Mesenteric fat pad (tissue), 1 donor: ENCODE results near the gene EPB41L3. TPM values are rescaled to one million over a fixed set of nuclear protein-coding genes. Genes with fewer than 3 reads are reported as not detected.

Source experiments
- DNase-seq: peaks from one replicate; pipeline ENCODE4 v3.0.0-alpha.2; 2020; ENCODE audit warnings: low spot score
- total RNA-seq: library from RNA; stranded (reverse); fragmentation: NEBNext Ultra II Directional; extraction: Animal tissue kit (Norgen Biotek cat#: 25700); gene quantifications from one replicate; pipeline ENCODE4 v1.2.1, GENCODE V29; 2021
- donor health status: DM: yes; HTN: yes; CAD: no.

The EPB41L3 gene
- total RNA-seq, 1 donor from 2014 or later, result 249 TPM

DNA sequence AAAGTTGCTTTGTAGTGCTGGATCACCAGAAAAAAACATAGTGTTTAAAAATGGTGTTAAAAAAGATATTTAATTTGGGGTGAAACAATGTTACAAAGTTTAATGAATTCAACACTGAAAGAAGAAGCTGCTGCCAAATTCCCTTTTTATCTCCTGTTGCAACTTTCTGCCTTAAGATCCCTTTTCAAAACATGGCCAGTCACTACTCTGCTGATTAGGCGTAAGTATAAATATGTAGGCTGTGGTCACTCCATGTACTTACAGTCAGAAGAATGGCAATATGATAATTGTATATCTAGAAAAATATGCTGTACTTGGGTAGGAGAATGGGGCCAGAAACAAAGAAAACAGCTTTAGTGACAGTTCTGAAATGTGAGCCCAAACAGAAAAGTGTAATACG lies 124.8 kb downstream of the EPB41L3 start:
- no peak for DNase-seq

GRCh38 chr18:5417342-5417741 lies 126.5 kb downstream of the EPB41L3 start:
- no peak for DNase-seq

DNA sequence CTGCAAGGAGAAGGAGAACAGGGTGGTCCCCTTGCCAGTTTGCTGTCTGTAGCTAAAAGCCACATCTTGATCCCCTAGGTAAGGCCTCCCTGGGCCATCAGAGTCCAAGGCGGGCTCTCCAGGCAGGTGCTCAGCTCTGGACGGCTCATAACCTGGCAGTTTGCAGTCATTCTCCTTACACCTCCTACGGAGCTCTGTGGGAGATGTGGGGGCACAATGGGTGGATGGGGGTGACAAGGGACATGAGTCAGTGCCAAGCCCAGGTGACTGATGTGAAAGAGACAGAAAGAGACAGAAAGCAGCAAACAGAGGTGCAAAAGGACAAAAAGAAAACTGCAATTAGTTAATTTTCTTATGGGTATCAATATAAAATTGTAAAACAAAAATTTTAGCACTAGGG lies 127.7 kb downstream of the EPB41L3 start:
- no peak for DNase-seq

DNA sequence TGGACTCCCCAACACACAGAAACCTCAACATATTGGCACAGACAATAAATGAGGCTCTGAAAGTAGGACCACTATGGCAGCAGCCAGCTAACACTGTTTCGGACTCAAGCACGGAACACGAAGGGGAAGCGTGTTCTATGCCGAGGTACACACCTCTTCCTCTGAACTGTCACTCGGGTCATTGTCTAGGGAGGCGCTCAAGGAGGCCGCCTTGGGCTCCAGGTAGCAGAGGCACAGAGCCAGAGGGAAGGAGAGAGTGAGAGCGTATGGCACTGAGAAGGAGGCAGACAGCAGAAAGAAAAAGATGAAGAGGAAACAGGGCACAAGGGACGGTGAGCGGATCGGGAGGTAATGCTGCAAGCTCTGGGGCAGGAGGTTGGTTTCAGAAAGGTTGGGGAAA lies 128.1 kb downstream of the EPB41L3 start:
- no peak for DNase-seq

DNA sequence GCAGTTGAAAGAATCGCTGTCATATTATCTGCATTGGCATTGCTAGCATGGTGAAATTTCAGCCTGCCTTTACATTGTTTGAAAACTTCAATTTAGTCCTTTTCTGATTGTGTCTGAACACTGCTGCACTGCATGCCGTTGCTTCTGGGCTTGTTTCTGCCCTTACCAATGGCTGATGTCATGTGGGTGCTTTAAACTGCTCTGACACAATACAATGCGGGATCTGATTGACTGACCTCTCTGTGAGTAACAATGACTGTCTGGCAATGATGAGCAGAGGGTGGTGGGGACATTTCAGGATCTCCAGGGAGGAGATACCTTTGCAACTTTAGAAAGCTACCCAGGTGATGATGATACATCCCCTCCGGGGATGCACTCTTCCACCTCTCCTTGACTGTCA lies 128.8 kb downstream of the EPB41L3 start:
- no peak for DNase-seq

DNA sequence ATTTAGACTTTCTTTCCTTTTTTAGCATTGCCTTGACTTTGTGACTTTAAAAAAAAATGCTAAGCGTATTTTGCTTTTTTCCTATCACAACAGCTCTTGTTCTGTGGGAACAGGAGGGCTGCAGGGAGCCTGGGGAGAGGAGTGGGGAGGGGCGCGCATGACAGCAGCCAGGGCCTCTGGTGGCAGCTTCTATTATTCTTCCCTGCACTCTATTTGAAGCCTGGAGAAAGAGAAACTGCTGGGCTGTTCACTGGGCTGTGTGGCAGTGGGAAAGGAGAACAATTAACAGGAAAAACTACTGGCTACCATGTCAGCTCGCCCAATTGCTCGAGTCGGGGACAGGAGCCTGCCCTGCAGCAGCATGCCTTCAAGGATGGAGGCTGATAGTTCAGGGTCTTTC lies 129.3 kb downstream of the EPB41L3 start:
- no peak for DNase-seq

GRCh38 chr18:5413447-5413846 lies 130.3 kb downstream of the EPB41L3 start:
- DNase-seq, result no peak

GRCh38 chr18:5410582-5410981 lies 133.2 kb downstream of the EPB41L3 start:
- DNase-seq, result no peak

DNA sequence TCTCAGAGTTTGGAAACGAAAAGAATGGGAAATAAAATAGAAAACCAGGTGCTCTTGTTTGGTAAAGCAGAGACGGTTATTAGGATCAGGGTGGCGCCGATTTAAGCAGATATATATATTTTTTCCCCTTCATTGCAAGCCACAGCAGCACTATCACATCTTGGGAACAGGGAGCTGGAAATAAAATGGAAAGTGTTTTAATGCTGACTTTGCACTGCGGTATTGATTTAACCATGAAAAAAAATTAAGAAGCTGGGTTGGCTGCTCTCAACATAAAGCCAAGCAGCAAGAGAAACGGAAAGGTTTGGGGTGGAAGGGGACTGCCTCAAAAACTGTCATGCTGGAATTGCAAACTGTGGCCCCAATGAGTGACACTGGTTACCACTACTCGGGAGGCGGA lies 145.5 kb downstream of the EPB41L3 start:
- no peak for DNase-seq

DNA sequence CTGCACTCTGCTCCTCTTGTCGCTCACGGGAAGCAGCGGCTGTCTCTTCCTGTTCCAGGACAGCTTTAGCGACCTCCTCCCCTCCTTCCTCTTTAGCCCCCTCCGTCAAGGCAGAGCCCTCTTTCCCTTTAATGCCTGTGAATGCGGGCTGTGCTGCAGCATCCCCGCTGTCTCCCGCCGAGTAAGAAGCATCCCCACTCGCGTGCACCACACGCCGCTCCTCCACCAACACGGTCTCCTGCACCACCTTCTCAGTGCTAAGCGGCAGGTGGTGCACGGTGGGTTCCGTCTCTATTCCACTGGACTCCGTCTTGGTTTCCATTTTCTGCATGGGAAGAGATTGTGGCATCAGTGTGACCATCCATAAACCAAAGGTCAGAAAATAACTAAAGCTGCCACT lies 146.7 kb downstream of the EPB41L3 start:
- no peak for DNase-seq

DNA sequence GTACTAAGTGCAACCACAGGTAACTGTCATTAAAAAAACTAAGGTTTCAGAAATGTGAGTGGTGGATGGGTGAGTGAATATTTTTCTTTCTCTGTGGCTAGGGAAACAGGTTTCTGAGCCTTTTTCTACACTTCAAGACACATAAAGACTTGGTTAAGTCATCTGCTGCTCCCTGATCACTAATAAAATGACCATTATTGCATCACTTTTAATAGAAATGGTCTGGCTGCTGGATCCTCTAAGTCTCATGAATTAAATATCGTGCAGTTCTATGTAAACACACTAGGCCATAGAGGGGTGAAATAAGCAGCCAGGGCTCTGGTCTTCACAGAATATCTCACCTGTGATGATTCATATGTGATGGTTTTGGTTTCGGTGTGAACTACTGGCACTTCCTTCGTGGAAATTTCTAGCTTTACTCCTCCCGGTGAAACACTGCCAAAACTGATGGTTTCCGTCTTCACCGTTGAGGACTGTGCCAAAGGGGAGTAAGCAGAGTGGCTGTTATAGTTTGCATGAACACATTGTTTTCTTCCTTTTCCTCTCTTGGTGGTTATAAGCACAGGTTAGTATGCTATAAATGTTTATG lies 147.8 kb downstream of the EPB41L3 start:
- no peak for DNase-seq

DNA sequence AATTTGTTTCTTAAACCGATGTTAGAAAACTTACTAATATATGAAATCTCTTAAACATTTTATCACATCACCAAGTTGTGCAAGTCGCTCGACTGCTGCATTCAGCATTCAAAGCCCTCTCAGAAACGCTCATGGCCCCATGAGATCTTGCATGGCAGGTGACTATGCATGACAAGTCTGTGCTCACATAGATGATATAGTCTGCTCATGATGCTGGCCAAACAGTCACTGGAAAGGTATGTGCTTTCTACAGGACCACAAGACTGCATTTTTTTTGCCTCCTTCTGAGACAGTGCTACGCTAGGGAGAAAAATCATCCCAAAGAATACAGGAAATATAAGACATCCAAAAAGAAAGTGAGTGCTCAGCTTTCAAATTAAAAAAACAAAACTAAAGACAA lies 150.0 kb downstream of the EPB41L3 start:
- DNase-seq, result no peak

- DNase-seq, result no peak
These were observed 152.4 kb downstream of the EPB41L3 start for GRCh38 chr18:5391409-5391808.

DNA sequence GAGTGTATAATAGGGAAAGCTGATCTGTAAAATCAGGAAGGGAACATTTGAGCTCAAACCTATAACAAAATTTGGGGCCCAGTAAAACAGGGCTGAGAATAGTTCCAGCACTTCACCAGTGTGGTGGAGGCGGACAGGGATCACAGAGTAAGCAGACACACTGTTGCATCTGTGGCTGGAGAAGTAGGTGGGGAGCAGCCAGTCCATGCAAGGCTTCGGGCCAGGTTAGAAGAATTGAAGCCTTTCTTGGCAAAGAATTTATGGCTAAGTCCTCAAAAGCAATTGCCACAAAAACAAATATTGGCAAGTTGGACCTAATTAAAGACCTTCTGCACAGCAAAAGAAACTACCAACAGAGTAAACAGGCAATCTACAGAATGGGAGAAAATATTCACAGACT lies 154.4 kb downstream of the EPB41L3 start:
- no peak for DNase-seq

DNA sequence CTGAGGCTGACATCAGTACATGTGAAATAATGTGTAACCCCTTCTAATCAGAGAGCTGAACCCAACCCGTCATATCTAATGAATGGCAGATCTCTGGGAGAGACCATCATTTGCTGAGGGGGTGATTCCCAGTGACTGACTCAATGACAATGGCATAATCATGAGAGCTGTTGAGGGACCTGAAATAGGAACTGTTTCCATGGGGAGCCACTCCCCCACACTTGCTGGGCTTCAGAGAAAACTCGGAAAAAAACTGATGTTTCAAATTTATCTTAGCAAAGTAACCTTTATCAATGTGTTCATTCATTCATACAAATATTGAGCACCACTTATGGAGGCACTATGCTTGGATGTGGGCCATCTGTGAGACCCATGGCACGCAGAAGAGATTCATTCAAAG lies 154.9 kb downstream of the EPB41L3 start:
- DNase-seq, result no peak

DNA sequence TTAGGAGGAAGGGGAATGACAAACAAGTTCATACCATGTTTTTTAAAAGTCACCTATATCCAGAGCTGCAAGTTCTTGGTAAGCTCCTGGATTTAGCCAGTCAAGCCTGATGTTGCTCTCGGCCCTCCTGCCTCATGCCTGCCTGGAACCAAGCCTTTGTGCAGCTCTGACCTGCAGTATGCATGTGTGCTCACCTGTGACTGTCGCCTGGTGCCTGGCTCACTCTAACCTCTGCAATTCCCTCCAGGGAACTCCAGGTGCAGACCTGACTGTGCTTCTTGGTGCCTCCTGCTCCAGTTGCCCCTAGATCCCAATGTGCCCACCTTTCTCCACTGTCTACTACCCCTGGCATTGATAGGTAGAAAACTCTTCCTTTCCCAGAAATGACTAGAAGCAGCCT lies 163.2 kb downstream of the EPB41L3 start:
- DNase-seq, result no peak

- no peak for DNase-seq
These were observed 166.8 kb downstream of the EPB41L3 start for GRCh38 chr18:5376986-5377385.

DNA sequence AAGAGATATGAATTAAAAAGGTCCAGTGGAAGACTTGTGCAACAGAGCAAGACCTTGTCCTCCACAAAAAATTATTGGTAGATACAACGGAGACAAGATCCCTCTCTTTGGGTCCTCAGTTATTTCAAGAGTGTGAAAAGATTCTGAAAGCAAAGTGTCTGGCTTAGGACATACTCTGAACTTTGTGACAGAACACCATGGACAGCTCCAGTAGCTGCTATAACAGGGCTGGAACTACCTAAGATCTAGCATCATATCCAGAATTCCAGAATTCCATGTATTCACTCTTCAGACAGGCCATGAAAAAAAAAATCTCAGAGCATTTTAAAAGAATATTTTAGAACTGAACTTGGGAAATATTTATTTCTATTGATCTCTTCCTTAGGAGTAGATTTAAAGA lies 173.5 kb downstream of the EPB41L3 start:
- no peak for DNase-seq

DNA sequence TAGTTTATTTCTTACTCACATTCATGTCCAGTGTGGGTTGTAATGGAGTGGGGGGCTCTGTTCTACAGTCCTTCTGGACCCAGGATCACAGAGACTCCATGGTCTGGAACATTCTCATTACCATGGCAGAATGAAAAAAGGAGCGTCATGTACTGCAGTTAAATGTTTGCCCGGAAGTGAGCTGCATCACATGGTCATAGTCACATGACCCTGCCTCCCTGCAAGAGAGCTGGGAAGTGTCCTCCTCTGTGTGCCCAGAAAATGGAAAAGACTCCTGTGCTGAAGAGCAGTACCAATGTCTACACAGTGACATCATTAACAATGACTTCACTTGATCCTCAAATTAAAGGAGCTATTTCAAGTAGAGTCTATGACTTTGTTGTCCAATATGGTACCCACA lies 174.3 kb downstream of the EPB41L3 start:
- DNase-seq, result no peak

DNA sequence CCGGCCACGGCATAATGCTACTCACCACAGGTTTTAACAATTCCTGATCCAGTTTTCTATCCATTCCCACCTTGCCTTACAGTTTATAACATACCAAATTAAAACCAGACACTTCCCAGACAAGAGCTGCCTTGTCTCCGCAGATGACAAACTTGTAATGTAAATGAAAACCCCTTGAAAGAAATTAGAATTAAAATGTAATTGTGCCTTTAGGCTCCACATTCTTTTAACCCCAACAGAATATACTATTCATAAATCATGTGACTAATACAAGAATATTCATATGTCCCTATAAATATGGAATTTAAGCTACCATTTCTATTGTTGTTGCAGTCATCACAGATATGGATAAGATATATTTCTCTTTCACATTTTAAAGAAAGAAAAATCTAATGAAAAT lies 178.4 kb downstream of the EPB41L3 start:
- DNase-seq, result no peak

DNA sequence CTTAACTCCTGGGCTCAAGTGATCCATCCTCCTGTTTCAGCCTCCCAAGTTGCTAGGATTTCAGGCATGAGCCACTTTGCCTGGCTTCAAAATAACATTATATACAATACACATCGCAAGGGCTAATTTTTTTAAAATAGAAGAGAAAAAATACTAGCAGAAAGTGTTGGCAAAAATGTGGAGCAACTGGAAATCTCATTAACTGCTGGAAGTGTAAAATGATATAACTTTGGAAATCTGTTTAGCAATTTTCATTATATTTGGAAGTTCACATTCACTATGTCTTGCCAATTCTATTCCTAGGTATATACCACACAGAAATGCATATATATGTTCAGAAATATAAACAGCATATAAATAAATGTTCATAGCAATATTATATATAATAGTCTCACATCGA lies 193.2 kb downstream of the EPB41L3 start:
- no peak for DNase-seq
